Common myeloid progenitor, CD34-positive (primary cell): ENCODE data around the gene NTMT1.

Experiments
- CTCF ChIA-PET: fragments of 350-600 bp; sonication (Branson Sonifier 250); formaldehyde crosslinking; loops from one replicate; lab custom pipeline; 2021; ENCODE audit warnings: antibody characterized with exemption; lab: Charles Lee
- POLR2A ChIA-PET: fragments of 350-600 bp; sonication (Branson Sonifier 250); formaldehyde crosslinking; loops from one replicate; lab custom pipeline; 2021; ENCODE audit warnings: antibody characterized with exemption; lab: Charles Lee
- DNase-seq, 3 donors: peaks; one replicate each; pipeline versions ENCODE4 v3.0.0 to v3.0.0-alpha.2; 2013
- H3K27ac ChIP-seq, 2 experiments: 1 replicate in 1 of 2; 2 replicates in 1 of 2; pipeline ENCODE4 v1.7.0; 2013; ENCODE audit warnings: inconsistent platforms in 2 of 2, low read length in 2 of 2, mild to moderate bottlenecking in 2 of 2, low read depth in 1 of 2, moderate library complexity in 1 of 2; ENCODE audit not compliant: severe bottlenecking in 2 of 2, insufficient read depth in 1 of 2, poor library complexity in 1 of 2
- H3K27me3 ChIP-seq, 5 experiments: replicated peaks in 2 of 5; 1 replicate in 3 of 5; 2 replicates in 2 of 5; pipeline versions ENCODE4 v1.6.1 to v1.7.0; 2013; ENCODE audit warnings: low read length in 4 of 5, mild to moderate bottlenecking in 2 of 5, moderate library complexity in 2 of 5, inconsistent platforms in 1 of 5; ENCODE audit not compliant: insufficient read depth in 5 of 5, control insufficient read depth in 4 of 5
- H3K36me3 ChIP-seq, 4 experiments: 1 replicate in 2 of 4; 2 replicates in 2 of 4; pipeline versions ENCODE4 v1.6.1 to v1.7.0; 2013; ENCODE audit warnings: low read length in 3 of 4, control low read depth in 1 of 4, mild to moderate bottlenecking in 1 of 4; ENCODE audit not compliant: control insufficient read depth in 4 of 4, insufficient read depth in 4 of 4
- H3K4me1 ChIP-seq, 4 experiments: 1 replicate in 3 of 4; 2 replicates in 1 of 4; pipeline versions ENCODE4 v1.6.1 to v1.7.1; 2013; ENCODE audit warnings: low read length in 3 of 4, mild to moderate bottlenecking in 3 of 4, control low read depth in 1 of 4, inconsistent platforms in 1 of 4, moderate library complexity in 1 of 4; ENCODE audit not compliant: control insufficient read depth in 4 of 4, insufficient read depth in 4 of 4; ENCODE audit errors: control extremely low read depth in 1 of 4
- H3K4me3 ChIP-seq, 7 experiments: 1 replicate in 4 of 7; 2 replicates in 3 of 7; pipeline versions ENCODE4 v1.5.1 to v1.7.0; 2013; ENCODE audit warnings: mild to moderate bottlenecking in 7 of 7, low read length in 6 of 7, moderate library complexity in 6 of 7, inconsistent platforms in 2 of 7, low read depth in 2 of 7, control low read depth in 1 of 7; ENCODE audit not compliant: insufficient read depth in 4 of 7, control insufficient read depth in 1 of 7; ENCODE audit errors: extremely low read depth in 1 of 7
- H3K9me3 ChIP-seq, 5 experiments: 1 replicate in 4 of 5; 2 replicates in 1 of 5; pipeline versions ENCODE4 v1.6.1 to v1.7.1; 2013; ENCODE audit warnings: low read length in 4 of 5, mild to moderate bottlenecking in 2 of 5, inconsistent platforms in 1 of 5, low read depth in 1 of 5, moderate library complexity in 1 of 5; ENCODE audit not compliant: control insufficient read depth in 4 of 5, insufficient read depth in 2 of 5; ENCODE audit errors: control extremely low read depth in 1 of 5
- WGBS: methylation state at CpG from one replicate; pipeline ENCODE4 v1.1.5; 2013; ENCODE audit not compliant: insufficient coverage; 5-methylcytosine and 5-hydroxymethylcytosine counted together

The NTMT1 gene

GRCh38 chr9:129640086-129640870, 14.3 kb downstream of the NTMT1 start:
- ChIA-PET POLR2A (interaction anchor here (0.5 to 0.6 kb wide), 3 partner anchors 30 to 663 kb away, joined by 3 read pairs; no protein-coding TSS in a partner anchor), CTCF (interaction anchor here (0.7 to 5.8 kb wide), 11 partner anchors 12 to 500 kb away, joined by 3 to 38 read pairs (median 4); partner anchors contain the start of gene NTMT1)
- H3K27me3 ChIP-seq = no peaks in the 10 kb centered on the region
- peaks cover 4 to 43% (median 31%) of the 10 kb centered on the region in 4 experiments for H3K4me1 ChIP-seq
- peak overlapping the region in 5 of 7 experiments; percentile 80 to 97 (median 87) for H3K4me3 ChIP-seq
- no peaks in the 10 kb centered on the region for H3K9me3 ChIP-seq
- peaks cover 11 to 39% (median 25%) of the 10 kb centered on the region in 4 experiments for H3K36me3 ChIP-seq
- no peak overlapping the region for H3K27ac ChIP-seq
- no peak for DNase-seq
- 95% methylated on average over 22 of the region's 25 CpGs for WGBS

DNA sequence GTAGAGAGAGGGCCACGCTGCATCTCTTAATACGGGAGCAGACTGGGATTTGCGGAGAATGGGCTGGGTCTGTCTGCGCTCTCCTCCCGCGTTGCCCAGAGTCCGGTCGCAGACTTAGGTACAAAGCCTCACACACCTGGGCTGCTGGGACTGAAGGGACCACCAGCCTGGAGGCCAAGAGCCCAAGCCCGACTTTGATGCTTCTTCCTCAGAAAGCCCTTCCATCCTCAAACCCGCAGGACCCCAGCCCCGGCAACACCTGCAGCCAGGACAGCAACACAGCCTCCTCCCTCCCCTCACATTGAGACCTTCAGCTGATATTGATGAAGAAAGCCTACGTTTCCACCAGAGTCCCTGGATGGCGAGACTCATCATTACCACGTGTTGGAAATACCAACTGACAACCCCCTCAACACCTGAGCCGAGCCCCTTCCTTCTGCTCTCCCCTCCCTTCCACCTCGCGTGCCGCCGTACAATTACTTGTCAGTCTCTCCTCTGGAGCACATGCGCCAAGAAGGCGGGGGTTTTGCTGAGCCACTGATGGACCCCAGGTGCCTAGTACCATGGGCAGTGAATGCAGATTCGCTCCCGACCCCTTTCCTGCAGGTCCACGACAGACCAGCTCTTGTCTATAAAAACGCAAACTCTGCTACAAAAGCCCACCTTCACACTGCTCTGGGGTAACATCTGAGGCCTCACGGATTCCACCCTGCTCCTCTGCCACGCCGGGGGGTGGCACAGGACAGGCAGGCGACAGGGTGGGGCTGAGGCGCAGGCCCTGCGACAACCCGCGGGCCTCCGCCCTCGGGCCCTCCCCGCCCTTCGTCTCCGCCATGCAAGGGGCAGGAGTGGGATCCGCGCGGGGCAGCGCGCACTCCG, 15.1 kb downstream of the NTMT1 start:
- H3K36me3 ChIP-seq = peaks cover 11 to 32% (median 22%) of the 10 kb centered on the region in 4 experiments
- WGBS = 19% methylated on average over 40 of the region's 44 CpGs
- POLR2A ChIA-PET = no interaction called here

GRCh38 chr9:129641750-129642585, 16.0 kb downstream of the NTMT1 start, which contains the start of gene ASB6:
ASB6 (minus strand) TSS chr9:129642151; CDS start chr9:129641999, 152 bp downstream.
- peaks cover 8 to 28% (median 19%) of the 10 kb centered on the region in 4 experiments for H3K36me3 ChIP-seq
- WGBS = under 1% methylated on average over 89 of the region's 93 CpGs
- POLR2A ChIA-PET = no interaction called here
- H3K9me3 ChIP-seq = no peaks in the 10 kb centered on the region
- CTCF ChIA-PET = interaction anchor here (1.1 to 2.7 kb wide), 4 partner anchors 18 to 510 kb away, joined by 3 to 10 read pairs (median 6); no protein-coding TSS in a partner anchor
- peak; percentile 95 to 98 (median 98) for DNase-seq
- peak within 1 kb of the TSS; percentile 33 to 71 for H3K27ac ChIP-seq
- H3K27me3 ChIP-seq = no peaks in the 10 kb centered on the region
- peak within 1 kb of the TSS; percentile 80 to 97 (median 87) for H3K4me3 ChIP-seq
- peaks cover 4 to 32% (median 26%) of the 10 kb centered on the region in 4 experiments for H3K4me1 ChIP-seq

More for the DNA sequence above, 15.1 kb downstream of the NTMT1 start:
- peak overlapping the region; percentile 33 to 71 for H3K27ac ChIP-seq
- H3K9me3 ChIP-seq = no peaks in the 10 kb centered on the region
- H3K4me3 ChIP-seq = peak overlapping the region; percentile 80 to 97 (median 87)
- H3K27me3 ChIP-seq = no peaks in the 10 kb centered on the region
- CTCF ChIA-PET = interaction anchor here (0.7 to 5.8 kb wide), 2 partner anchors 16 to 30 kb away, joined by 3 to 38 read pairs; partner anchors contain the start of gene NTMT1
- DNase-seq = peak in 1 of 3 donors; percentile 15
- peaks cover 4 to 36% (median 30%) of the 10 kb centered on the region in 4 experiments for H3K4me1 ChIP-seq

- Histone ChIP-seq H3K4me1 (peaks cover 4 to 24% (median 21%) of the 10 kb centered on the region in 4 experiments), H3K9me3 (no peaks in the 10 kb centered on the region), H3K27ac (no peak overlapping the region), H3K27me3 (no peaks in the 10 kb centered on the region), H3K4me3 (no peak overlapping the region), H3K36me3 (peaks cover 0 to 11% (median 5%) of the 10 kb centered on the region in 4 experiments)
- WGBS = 94% methylated on average over 5 of the region's 10 CpGs
- ChIA-PET POLR2A (no interaction called here), CTCF (interaction anchor here (0.9 to 2.7 kb wide), 8 partner anchors 9 to 141 kb away, joined by 3 to 16 read pairs (median 4); no protein-coding TSS in a partner anchor)
- no peak for DNase-seq
Observed at GRCh38 chr9:129643706-129644105, 17.7 kb downstream of the NTMT1 start.

- H3K4me1 ChIP-seq = peaks cover 4 to 24% (median 21%) of the 10 kb centered on the region in 4 experiments
- ChIA-PET POLR2A (interaction anchor here (0.7 to 0.9 kb wide), 2 partner anchors 33 to 146 kb away, joined by 3 read pairs; no protein-coding TSS in a partner anchor), CTCF (interaction anchor here (0.6 to 2.7 kb wide), 5 partner anchors 8 to 82 kb away, joined by 3 to 16 read pairs (median 7); no protein-coding TSS in a partner anchor)
- 91% methylated on average over 9 of the region's 11 CpGs for WGBS
- H3K27me3 ChIP-seq = no peaks in the 10 kb centered on the region
- no peak for DNase-seq
- no peak overlapping the region for H3K27ac ChIP-seq
- no peak overlapping the region for H3K4me3 ChIP-seq
- peaks cover 0 to 4% (median 1%) of the 10 kb centered on the region in 4 experiments for H3K36me3 ChIP-seq
- H3K9me3 ChIP-seq = no peaks in the 10 kb centered on the region
Observed at GRCh38 chr9:129644365-129644764, 18.4 kb downstream of the NTMT1 start.

- Histone ChIP-seq H3K27ac (no peak overlapping the region), H3K27me3 (peaks cover 0 to 3% (median 0%) of the 10 kb centered on the region in 5 experiments), H3K9me3 (no peaks in the 10 kb centered on the region), H3K4me3 (no peak overlapping the region), H3K36me3 (no peaks in the 10 kb centered on the region), H3K4me1 (peaks cover 4 to 22% (median 20%) of the 10 kb centered on the region in 4 experiments)
- no peak for DNase-seq
- ChIA-PET POLR2A (interaction anchor here (0.9 kb wide), 1 partner anchor 145 kb away, joined by 3 read pairs; no protein-coding TSS in a partner anchor), CTCF (interaction anchor here (1.9 to 2.5 kb wide), 2 partner anchors 8 to 82 kb away, joined by 7 to 16 read pairs; no protein-coding TSS in a partner anchor)
- 93% methylated on average over 17 of the region's 17 CpGs for WGBS
Observed at GRCh38 chr9:129644902-129645301, 18.9 kb downstream of the NTMT1 start.
